Dermis blood vessel endothelial cell (primary cell): Measurements from ENCODE around the gene LZTS3. TPM values are rescaled to one million over a fixed set of nuclear protein-coding genes. Genes with fewer than 3 reads are reported as not detected.
"Not testable (repeated sequence)": the region's sequence is repeated elsewhere in the genome, so short reads cannot be mapped to it uniquely, and the experiment has no call there.

Source experiments
- DNase-seq: peaks from one replicate; pipeline ENCODE4 v3.0.0; 2010
- total RNA-seq: library from RNA; depleted of rRNA; stranded (reverse); fragments of >200 nt; gene quantifications from 2 replicates; pipeline ENCODE4 v1.2.3, GENCODE V29; 2014

Gene LZTS3
- total RNA-seq, 1 donor from 2014 or later, result 8.2 TPM

GRCh38 chr20:3133155-3133554, 40.2 kb downstream of the LZTS3 start:
- DNase-seq, result no peak

- no peak for DNase-seq
Observed at GRCh38 chr20:3130051-3130600, 43.2 kb downstream of the LZTS3 start.

- DNase-seq, result no peak
Observed at GRCh38 chr20:3129094-3129493, 44.3 kb downstream of the LZTS3 start.

GRCh38 chr20:3128275-3128984, 44.9 kb downstream of the LZTS3 start:
- DNase-seq, result no peak

- no peak for DNase-seq
Observed at GRCh38 chr20:3126527-3126859, 46.9 kb downstream of the LZTS3 start.

- not testable (repeated sequence) for DNase-seq
Observed at GRCh38 chr20:3125776-3126526, 47.4 kb downstream of the LZTS3 start.

GRCh38 chr20:3124773-3125560, 48.4 kb downstream of the LZTS3 start:
- not testable (repeated sequence) for DNase-seq

GRCh38 chr20:3124163-3124562, 49.2 kb downstream of the LZTS3 start:
- DNase-seq, result not testable (repeated sequence)

- no peak for DNase-seq
Observed at GRCh38 chr20:3123542-3123941, 49.8 kb downstream of the LZTS3 start.

- DNase-seq, result no peak
Observed at GRCh38 chr20:3121955-3122610, 51.3 kb downstream of the LZTS3 start.

GRCh38 chr20:3121271-3121911, 52.0 kb downstream of the LZTS3 start:
- DNase-seq, result peak; percentile 57

GRCh38 chr20:3119044-3119443, 54.3 kb downstream of the LZTS3 start:
- DNase-seq, result no peak

- peak; percentile 66 for DNase-seq
Observed at GRCh38 chr20:3117839-3118379, 55.4 kb downstream of the LZTS3 start.

- no peak for DNase-seq
Observed at GRCh38 chr20:3116341-3116740, 57.0 kb downstream of the LZTS3 start.

- peak; percentile 68 for DNase-seq
Observed at GRCh38 chr20:3115190-3116107, 57.9 kb downstream of the LZTS3 start.

Other genes with a start within 250 kb of the LZTS3 start
- gene GNRH2, start 129.9 kb downstream of the LZTS3 start, total RNA-seq, result not detected in 2 replicates
- 34.5 and 37.6 TPM in 2 replicates for gene MRPS26, start 127.5 kb downstream of the LZTS3 start, total RNA-seq
- gene OXT, start 101.9 kb downstream of the LZTS3 start, total RNA-seq, result not detected in 2 replicates
- not detected in 2 replicates for gene AVP, start 88.8 kb downstream of the LZTS3 start, total RNA-seq
- 20.4 and 23.7 TPM in 2 replicates for gene FASTKD5, start 13.7 kb downstream of the LZTS3 start, total RNA-seq
- gene UBOX5, start 13.7 kb downstream of the LZTS3 start, total RNA-seq, result 2.7 and 3.8 TPM in 2 replicates
- 41.0 and 53.1 TPM in 2 replicates for gene DDRGK1, start 31.1 kb upstream of the LZTS3 start, total RNA-seq
- 33.6 and 36.6 TPM in 2 replicates for gene ITPA, start 35.9 kb upstream of the LZTS3 start, total RNA-seq
- 7.5 and 14.9 TPM in 2 replicates for gene SLC4A11, start 65.6 kb upstream of the LZTS3 start, total RNA-seq
- gene DNAAF9, start 234.1 kb upstream of the LZTS3 start, total RNA-seq, result 19.2 and 21.9 TPM in 2 replicates